ENCODE data around the gene C12orf75. TPM values are rescaled to one million over a fixed set of nuclear protein-coding genes. Genes with fewer than 3 reads are reported as not detected.

C12orf75 gene
- total RNA-seq, 6 experiments from 2014 or later: 1.3 to 5.5 (median 2.7) TPM

GRCh38 chr12:105413911-105414487 is 83.5 kb downstream of the C12orf75 start:
- H3K27me3 ChIP-seq: no peaks in the 10 kb centered on the region
- no peak overlapping the region for H3K27ac ChIP-seq
- TF ChIP-seq, protein P1, sequence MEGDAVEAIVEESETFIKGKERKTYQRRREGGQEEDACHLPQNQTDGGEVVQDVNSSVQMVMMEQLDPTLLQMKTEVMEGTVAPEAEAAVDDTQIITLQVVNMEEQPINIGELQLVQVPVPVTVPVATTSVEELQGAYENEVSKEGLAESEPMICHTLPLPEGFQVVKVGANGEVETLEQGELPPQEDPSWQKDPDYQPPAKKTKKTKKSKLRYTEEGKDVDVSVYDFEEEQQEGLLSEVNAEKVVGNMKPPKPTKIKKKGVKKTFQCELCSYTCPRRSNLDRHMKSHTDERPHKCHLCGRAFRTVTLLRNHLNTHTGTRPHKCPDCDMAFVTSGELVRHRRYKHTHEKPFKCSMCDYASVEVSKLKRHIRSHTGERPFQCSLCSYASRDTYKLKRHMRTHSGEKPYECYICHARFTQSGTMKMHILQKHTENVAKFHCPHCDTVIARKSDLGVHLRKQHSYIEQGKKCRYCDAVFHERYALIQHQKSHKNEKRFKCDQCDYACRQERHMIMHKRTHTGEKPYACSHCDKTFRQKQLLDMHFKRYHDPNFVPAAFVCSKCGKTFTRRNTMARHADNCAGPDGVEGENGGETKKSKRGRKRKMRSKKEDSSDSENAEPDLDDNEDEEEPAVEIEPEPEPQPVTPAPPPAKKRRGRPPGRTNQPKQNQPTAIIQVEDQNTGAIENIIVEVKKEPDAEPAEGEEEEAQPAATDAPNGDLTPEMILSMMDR (IDR thresholded peaks at IDR 0.05): no peak
- TF ChIP-seq POLR2A (IDR thresholded peaks at IDR 0.05): no peak
- no peaks in the 10 kb centered on the region for H3K4me1 ChIP-seq
- no peak overlapping the region for H3K4me3 ChIP-seq
- H3K9me3 ChIP-seq: no peaks in the 10 kb centered on the region
- intact Hi-C loops (cut with DNase I): no loop called here
- DNase-seq: no peak
- ATAC-seq: no peak
- no peaks in the 10 kb centered on the region for H3K36me3 ChIP-seq
- 85% methylated on average over 5 of the region's 7 CpGs for WGBS (ENCODE audit: insufficient coverage, low coverage, low lambda C conversion rate, missing lambda C conversion rate)

DNA sequence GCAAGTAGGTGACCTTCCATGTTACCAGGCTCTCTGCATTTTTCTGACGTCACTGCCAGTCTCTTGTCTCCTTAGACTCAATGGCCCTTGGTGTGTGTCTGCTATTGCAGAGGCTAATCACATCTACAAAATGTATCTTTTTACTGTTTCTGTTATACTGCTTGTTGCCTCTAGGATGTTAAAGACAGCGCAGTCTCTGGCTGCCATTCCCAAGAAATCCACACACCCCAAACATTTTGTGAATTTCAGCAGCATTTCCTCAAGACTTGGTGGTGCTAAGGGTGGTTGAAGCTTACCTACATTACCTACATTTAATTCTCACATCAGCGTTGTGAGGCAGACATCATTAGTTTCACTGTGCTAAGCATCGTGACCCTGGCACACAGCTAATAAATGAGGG is 87.2 kb downstream of the C12orf75 start:
- no peak for TF ChIP-seq POLR2A (IDR thresholded peaks at IDR 0.05)
- TF ChIP-seq, protein P1 (IDR thresholded peaks at IDR 0.05): no peak
- WGBS (ENCODE audit: insufficient coverage, low coverage, low lambda C conversion rate, missing lambda C conversion rate): 22% methylated on average over 4 of the region's 4 CpGs
- H3K27ac ChIP-seq: no peak overlapping the region
- no peaks in the 10 kb centered on the region for H3K27me3 ChIP-seq
- DNase-seq (no peak), ATAC-seq (no peak)
- no peaks in the 10 kb centered on the region for H3K36me3 ChIP-seq
- H3K4me3 ChIP-seq: no peak overlapping the region
- H3K9me3 ChIP-seq: no peaks in the 10 kb centered on the region
- intact Hi-C loops (cut with DNase I): loop anchor here in 1 of 2 donors (5.0 kb wide), 1 partner anchor 805 kb away; no protein-coding TSS in a partner anchor
- no peaks in the 10 kb centered on the region for H3K4me1 ChIP-seq

DNA sequence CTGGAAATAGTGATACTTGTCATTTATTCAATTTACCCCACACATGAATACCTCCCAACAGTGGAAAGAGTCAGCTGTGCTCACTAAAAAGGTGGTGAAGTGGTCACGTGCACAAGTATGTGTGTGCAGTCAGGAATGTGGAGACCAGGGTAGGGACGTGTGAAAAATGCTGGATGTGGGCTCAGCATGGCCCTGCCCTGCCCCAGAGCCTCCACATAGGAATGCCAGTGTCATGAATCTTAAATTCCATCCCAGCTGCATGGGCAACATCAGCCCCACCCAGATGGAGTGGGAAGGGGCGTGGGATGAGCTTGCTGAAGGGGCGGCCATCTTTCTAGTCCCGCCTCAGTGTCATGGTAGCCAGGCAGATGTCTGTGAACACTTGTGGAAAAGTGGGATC is 87.7 kb downstream of the C12orf75 start:
- ATAC-seq (no peak), DNase-seq (no peak)
- no peaks in the 10 kb centered on the region for H3K36me3 ChIP-seq
- no peak overlapping the region for H3K27ac ChIP-seq
- intact Hi-C loops (cut with DNase I): loop anchor here in 1 of 2 donors (5.0 kb wide), 1 partner anchor 804 kb away; no protein-coding TSS in a partner anchor
- no peak overlapping the region for H3K4me3 ChIP-seq
- H3K9me3 ChIP-seq: no peaks in the 10 kb centered on the region
- H3K27me3 ChIP-seq: no peaks in the 10 kb centered on the region
- 67% methylated on average over 4 of the region's 5 CpGs for WGBS (ENCODE audit: insufficient coverage, low coverage, low lambda C conversion rate, missing lambda C conversion rate)
- no peaks in the 10 kb centered on the region for H3K4me1 ChIP-seq
- no peak for TF ChIP-seq POLR2A (IDR thresholded peaks at IDR 0.05)
- TF ChIP-seq, protein P1 (IDR thresholded peaks at IDR 0.05): no peak

GRCh38 chr12:105418821-105419291 is 88.4 kb downstream of the C12orf75 start:
- H3K27ac ChIP-seq: no peak overlapping the region
- intact Hi-C loops (cut with DNase I): loop anchor here in 1 of 2 donors (5.0 kb wide), 1 partner anchor 803 kb away; no protein-coding TSS in a partner anchor
- no peak overlapping the region for H3K4me3 ChIP-seq
- no peak for ATAC-seq
- H3K4me1 ChIP-seq: no peaks in the 10 kb centered on the region
- 76% methylated on average over 7 of the region's 7 CpGs for WGBS (ENCODE audit: insufficient coverage, low coverage, low lambda C conversion rate, missing lambda C conversion rate)
- no peaks in the 10 kb centered on the region for H3K27me3 ChIP-seq
- no peak for TF ChIP-seq POLR2A (IDR thresholded peaks at IDR 0.05)
- TF ChIP-seq, protein P1 (IDR thresholded peaks at IDR 0.05): no peak
- no peaks in the 10 kb centered on the region for H3K9me3 ChIP-seq
- H3K36me3 ChIP-seq: no peaks in the 10 kb centered on the region
- no peak for DNase-seq
